Left lung (tissue), 10 donors: ENCODE measurements around the gene CRIM1. TPM values are rescaled to one million over a fixed set of nuclear protein-coding genes. Genes with fewer than 3 reads are reported as not detected.

Experiments used
- ATAC-seq: fragments of 200-7000 bp; cut with Tn5 transposase; one replicate; pipeline ENCODE4 v1.9.1; 2020; ENCODE audit warnings: moderate library complexity
- DNase-seq, 4 donors: peaks; one replicate each; pipeline ENCODE4 v3.0.0-alpha.2; 2013 to 2020
- H3K27ac ChIP-seq, 2 donors: fragments of 200-600 bp; sonication (generic) in 1 of 2; one replicate each; pipeline versions ENCODE4 v1.5.0 to v1.8.0; 2020 to 2021
- H3K27me3 ChIP-seq, 2 donors: fragments of 200-600 bp; sonication (generic) in 1 of 2; one replicate each; pipeline versions ENCODE4 v1.5.0 to v1.8.0; 2020 to 2021
- H3K36me3 ChIP-seq, 2 donors: fragments of 200-600 bp; sonication (generic) in 1 of 2; one replicate each; pipeline versions ENCODE4 v1.5.0 to v1.8.0; 2020 to 2021
- H3K4me1 ChIP-seq, 2 donors: fragments of 200-600 bp; one replicate each; pipeline ENCODE4 v1.8.0; 2021
- H3K4me3 ChIP-seq, 2 donors: fragments of 200-600 bp; sonication (generic) in 1 of 2; one replicate each; pipeline versions ENCODE4 v1.5.0 to v1.8.0; 2020 to 2021; ENCODE audit warnings: mild to moderate bottlenecking in 1 of 2
- H3K9me3 ChIP-seq, 2 donors: fragments of 200-600 bp; sonication (generic) in 1 of 2; one replicate each; pipeline versions ENCODE4 v1.5.0 to v1.8.0; 2020 to 2021
- CTCF ChIP-seq, 2 donors: fragments of 200-600 bp; sonication (generic) in 1 of 2; IDR thresholded peaks; one replicate each; pipeline versions ENCODE4 v1.5.0 to v1.8.0; 2021; ENCODE audit warnings: antibody characterized with exemption in 2 of 2
- intact Hi-C, 2 donors: fragments of 100-400 bp; cut with DNase I; formaldehyde crosslinking; loops; one replicate each; pipeline versions ENCODE4 v1.11.2 to v1.14.2; 2022
- polyA plus RNA-seq, 6 donors: library from polyadenylated mRNA; unstranded; fragments of 120-200 nt; gene quantifications; one replicate each; pipeline ENCODE4 v1.2.1, GENCODE V29; 2013; ENCODE audit not compliant: insufficient read length in 6 of 6
- total RNA-seq, 2 donors: library from RNA; stranded (reverse); fragmentation: NEBNext Ultra II Directional; extraction: Animal tissue kit (Norgen Biotek cat#: 25700); gene quantifications; one replicate each; pipeline ENCODE4 v1.2.1, GENCODE V29; 2021
- donor health status: DM: no; HTN: yes; CAD: no.
- donor health status: DM: no; HTN: no; CAD: no.

CRIM1 gene
- total and polyA plus RNA-seq, 8 donors, result 28.7 to 72.9 (median 31.4) TPM

GRCh38 chr2:36439084-36439483 is 83.5 kb downstream of the CRIM1 start:
- no peak overlapping the region for H3K27ac ChIP-seq
- no peaks in the 10 kb centered on the region for H3K27me3 ChIP-seq
- ATAC-seq (no peak), DNase-seq (no peak)
- no peaks in the 10 kb centered on the region for H3K9me3 ChIP-seq
- no peak for TF ChIP-seq CTCF (IDR thresholded peaks at IDR 0.05)
- intact Hi-C loops, result no loop called here
- no peak overlapping the region for H3K4me3 ChIP-seq
- peaks cover 0 to 16% of the 10 kb centered on the region in 2 donors for H3K4me1 ChIP-seq
- peaks cover 0 to 7% of the 10 kb centered on the region in 2 donors for H3K36me3 ChIP-seq

- ATAC-seq (no peak), DNase-seq (no peak)
- intact Hi-C loops, result no loop called here
- H3K27me3 ChIP-seq, result no peaks in the 10 kb centered on the region
- peaks cover 0 to 16% of the 10 kb centered on the region in 2 donors for H3K4me1 ChIP-seq
- H3K36me3 ChIP-seq, result peaks cover 0 to 7% of the 10 kb centered on the region in 2 donors
- H3K4me3 ChIP-seq, result no peak overlapping the region
- H3K9me3 ChIP-seq, result no peaks in the 10 kb centered on the region
- no peak overlapping the region for H3K27ac ChIP-seq
- TF ChIP-seq CTCF (IDR thresholded peaks at IDR 0.05), result no peak
Observed at GRCh38 chr2:36441065-36441625, 85.6 kb downstream of the CRIM1 start.

- ATAC-seq, result no peak
- peaks cover 0 to 16% of the 10 kb centered on the region in 2 donors for H3K4me1 ChIP-seq
- intact Hi-C loops, result no loop called here
- H3K36me3 ChIP-seq, result peaks cover 0 to 7% of the 10 kb centered on the region in 2 donors
- DNase-seq, result peak in 2 of 4 donors; percentile 59 to 70
- TF ChIP-seq CTCF (IDR thresholded peaks at IDR 0.05), result no peak
- H3K27me3 ChIP-seq, result no peaks in the 10 kb centered on the region
- no peaks in the 10 kb centered on the region for H3K9me3 ChIP-seq
- H3K27ac ChIP-seq, result no peak overlapping the region
- no peak overlapping the region for H3K4me3 ChIP-seq
Observed at GRCh38 chr2:36441816-36442215, 86.2 kb downstream of the CRIM1 start.

GRCh38 chr2:36444216-36444936 is 88.8 kb downstream of the CRIM1 start:
- no peaks in the 10 kb centered on the region for H3K27me3 ChIP-seq
- DNase-seq (no peak), ATAC-seq (no peak)
- intact Hi-C loops, result no loop called here
- peaks cover 0 to 17% of the 10 kb centered on the region in 2 donors for H3K36me3 ChIP-seq
- no peak overlapping the region for H3K4me3 ChIP-seq
- no peaks in the 10 kb centered on the region for H3K9me3 ChIP-seq
- TF ChIP-seq CTCF (IDR thresholded peaks at IDR 0.05), result no peak
- H3K27ac ChIP-seq, result no peak overlapping the region
- peaks cover 0 to 16% of the 10 kb centered on the region in 2 donors for H3K4me1 ChIP-seq

GRCh38 chr2:36445185-36445866 is 89.7 kb downstream of the CRIM1 start:
- Histone ChIP-seq H3K4me3 (no peak overlapping the region), H3K36me3 (peaks cover 0 to 17% of the 10 kb centered on the region in 2 donors), H3K4me1 (peaks cover 0 to 16% of the 10 kb centered on the region in 2 donors), H3K9me3 (no peaks in the 10 kb centered on the region), H3K27ac (no peak overlapping the region), H3K27me3 (no peaks in the 10 kb centered on the region)
- no peak for ATAC-seq
- intact Hi-C loops, result no loop called here
- DNase-seq, result no peak
- no peak for TF ChIP-seq CTCF (IDR thresholded peaks at IDR 0.05)
